ENCODE measurements around the gene SNRPD1.

- TF ChIP-seq, protein P1, sequence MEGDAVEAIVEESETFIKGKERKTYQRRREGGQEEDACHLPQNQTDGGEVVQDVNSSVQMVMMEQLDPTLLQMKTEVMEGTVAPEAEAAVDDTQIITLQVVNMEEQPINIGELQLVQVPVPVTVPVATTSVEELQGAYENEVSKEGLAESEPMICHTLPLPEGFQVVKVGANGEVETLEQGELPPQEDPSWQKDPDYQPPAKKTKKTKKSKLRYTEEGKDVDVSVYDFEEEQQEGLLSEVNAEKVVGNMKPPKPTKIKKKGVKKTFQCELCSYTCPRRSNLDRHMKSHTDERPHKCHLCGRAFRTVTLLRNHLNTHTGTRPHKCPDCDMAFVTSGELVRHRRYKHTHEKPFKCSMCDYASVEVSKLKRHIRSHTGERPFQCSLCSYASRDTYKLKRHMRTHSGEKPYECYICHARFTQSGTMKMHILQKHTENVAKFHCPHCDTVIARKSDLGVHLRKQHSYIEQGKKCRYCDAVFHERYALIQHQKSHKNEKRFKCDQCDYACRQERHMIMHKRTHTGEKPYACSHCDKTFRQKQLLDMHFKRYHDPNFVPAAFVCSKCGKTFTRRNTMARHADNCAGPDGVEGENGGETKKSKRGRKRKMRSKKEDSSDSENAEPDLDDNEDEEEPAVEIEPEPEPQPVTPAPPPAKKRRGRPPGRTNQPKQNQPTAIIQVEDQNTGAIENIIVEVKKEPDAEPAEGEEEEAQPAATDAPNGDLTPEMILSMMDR (IDR thresholded peaks at IDR 0.05; ENCODE audit: low read depth, low read length) = no peak
- TF ChIP-seq POLR2A (IDR thresholded peaks at IDR 0.05; ENCODE audit: extremely low read depth, insufficient read length) = no peak
- TF ChIP-seq MYC (IDR thresholded peaks at IDR 0.05; ENCODE audit: low read depth, low read length) = no peak
Measured at GRCh38 chr18:21598726-21599584, 13.2 kb upstream of the SNRPD1 start.

Data from NB4 (cell line).